Neural cell (in vitro differentiated cells): ENCODE data around the gene GJB3. TPM values are rescaled to one million over a fixed set of nuclear protein-coding genes. Genes with fewer than 3 reads are reported as not detected.

Source experiments
- H2AFZ ChIP-seq: fragments of 200-600, 300-800 bp; sonication (generic), shearing (Covaris generic); 2 replicates; pipeline ENCODE4 v1.6.0; 2014; ENCODE audit warnings: low read depth, mild to moderate bottlenecking, antibody characterized with exemption, low read length, moderate library complexity
- H3F3A ChIP-seq: fragments of 200-600 bp; shearing (Covaris generic); 2 replicates; pipeline ENCODE4 v1.6.1; 2016; ENCODE audit warnings: mild to moderate bottlenecking, moderate library complexity, mixed read lengths, antibody characterized with exemption, low read length; ENCODE audit not compliant: insufficient read depth, poor library complexity, severe bottlenecking
- H3K27ac ChIP-seq: fragments of 200-600, 300-800 bp; sonication (generic), shearing (Covaris generic); 2 replicates; pipeline ENCODE4 v1.5.1; 2014; ENCODE audit warnings: mild to moderate bottlenecking, low read length, moderate library complexity
- H3K27me3 ChIP-seq: fragments of 300-800, 200-600 bp; sonication (generic), shearing (Covaris generic); 2 replicates; pipeline ENCODE4 v1.6.0; 2014; ENCODE audit warnings: mild to moderate bottlenecking, low read depth, low read length, moderate library complexity; ENCODE audit not compliant: insufficient read depth
- H3K36me3 ChIP-seq: fragments of 300-800, 200-600 bp; sonication (generic), shearing (Covaris generic); 2 replicates; pipeline ENCODE4 v1.5.1; 2014; ENCODE audit warnings: mild to moderate bottlenecking, antibody characterized with exemption, low read length, moderate library complexity; ENCODE audit not compliant: insufficient read depth
- H3K4me2 ChIP-seq: fragments of 300-800, 200-600 bp; sonication (generic), shearing (Covaris generic); 2 replicates; pipeline ENCODE4 v1.6.0; 2014; ENCODE audit warnings: mild to moderate bottlenecking, low read length
- H3K4me3 ChIP-seq: fragments of 300-800, 200-600 bp; sonication (generic), shearing (Covaris generic); 2 replicates; pipeline ENCODE4 v1.5.1; 2014; ENCODE audit warnings: mild to moderate bottlenecking, low read length, moderate library complexity
- H3K79me2 ChIP-seq: fragments of 200-600 bp; shearing (Covaris generic); replicated peaks from 2 replicates; pipeline ENCODE4 v1.6.0; 2014; ENCODE audit warnings: mild to moderate bottlenecking, low read length, moderate library complexity; ENCODE audit not compliant: insufficient read depth
- H3K9ac ChIP-seq: fragments of 300-800, 200-600 bp; sonication (generic), shearing (Covaris generic); 2 replicates; pipeline ENCODE4 v1.6.1; 2016; ENCODE audit warnings: mild to moderate bottlenecking, low read length, mixed read lengths
- H3K9me2 ChIP-seq: fragments of 200-600 bp; shearing (Covaris generic); 2 replicates; pipeline ENCODE4 v1.6.1; 2016; ENCODE audit warnings: mild to moderate bottlenecking, low read length, mixed read lengths; ENCODE audit not compliant: insufficient read depth
- H3K9me3 ChIP-seq: fragments of 200-600, 300-800 bp; sonication (generic), shearing (Covaris generic); 2 replicates; pipeline ENCODE4 v1.6.1; 2016; ENCODE audit warnings: mild to moderate bottlenecking, mixed run types, low read length, moderate library complexity, mixed read lengths
- H4K20me1 ChIP-seq: fragments of 200-600 bp; shearing (Covaris generic); 2 replicates; pipeline ENCODE4 v1.6.1; 2016; ENCODE audit warnings: mild to moderate bottlenecking, mixed run types; ENCODE audit not compliant: insufficient read depth
- EP300 ChIP-seq: fragments of 450-650 bp; conservative IDR thresholded peaks from 2 replicates; pipeline ENCODE4 v1.6.1; 2014; ENCODE audit warnings: antibody characterized with exemption, mild to moderate bottlenecking, moderate library complexity; ENCODE audit not compliant: poor library complexity, severe bottlenecking
- EZH2 ChIP-seq: fragments of 200-600, 300-800 bp; shearing (Covaris generic), sonication (generic); IDR thresholded peaks from 2 replicates; pipeline ENCODE4 v1.6.1; 2014; ENCODE audit warnings: antibody characterized with exemption, low read length, borderline replicate concordance, mild to moderate bottlenecking; ENCODE audit not compliant: insufficient read depth, poor library complexity, severe bottlenecking
- MXI1 ChIP-seq: fragments of 450-650 bp; conservative IDR thresholded peaks from 2 replicates; pipeline ENCODE4 v1.6.1; 2014; ENCODE audit warnings: antibody characterized with exemption, mild to moderate bottlenecking; ENCODE audit not compliant: poor library complexity, severe bottlenecking
- POLR2AphosphoS5 ChIP-seq: IDR thresholded peaks from 2 replicates; pipeline ENCODE4 v1.6.1; 2012
- RAD21 ChIP-seq: fragments of 450-650 bp; conservative IDR thresholded peaks from 2 replicates; pipeline ENCODE4 v1.6.1; 2014; ENCODE audit warnings: antibody characterized with exemption, mild to moderate bottlenecking, moderate library complexity
- SMC3 ChIP-seq: fragments of 450-650 bp; conservative IDR thresholded peaks from 2 replicates; pipeline ENCODE4 v1.6.1; 2014; ENCODE audit warnings: antibody characterized with exemption, mild to moderate bottlenecking, moderate library complexity; ENCODE audit not compliant: poor library complexity
- TAF1 ChIP-seq: IDR thresholded peaks from 2 replicates; pipeline ENCODE4 v1.6.1; 2012; ENCODE audit warnings: low read depth
- polyA plus RNA-seq: library from polyadenylated mRNA; depleted of rRNA; stranded (reverse); fragments of >200 nt; gene quantifications from 2 replicates; pipeline ENCODE4 v1.2.3, GENCODE V29; 2014
- TF ChIP-seq, protein P1 (sequence below): IDR thresholded peaks from 2 replicates; pipeline ENCODE4 v1.6.1; 2012; ENCODE audit warnings: borderline replicate concordance
- TF ChIP-seq, protein P2 (sequence below): fragments of 450-650 bp; IDR thresholded peaks from 2 replicates; pipeline ENCODE4 v1.5.1; 2014; ENCODE audit warnings: antibody characterized with exemption, mild to moderate bottlenecking, moderate library complexity; ENCODE audit not compliant: poor library complexity, severe bottlenecking

GJB3 gene
- polyA plus RNA-seq, 1 donor from 2014 or later, result not detected

DNA sequence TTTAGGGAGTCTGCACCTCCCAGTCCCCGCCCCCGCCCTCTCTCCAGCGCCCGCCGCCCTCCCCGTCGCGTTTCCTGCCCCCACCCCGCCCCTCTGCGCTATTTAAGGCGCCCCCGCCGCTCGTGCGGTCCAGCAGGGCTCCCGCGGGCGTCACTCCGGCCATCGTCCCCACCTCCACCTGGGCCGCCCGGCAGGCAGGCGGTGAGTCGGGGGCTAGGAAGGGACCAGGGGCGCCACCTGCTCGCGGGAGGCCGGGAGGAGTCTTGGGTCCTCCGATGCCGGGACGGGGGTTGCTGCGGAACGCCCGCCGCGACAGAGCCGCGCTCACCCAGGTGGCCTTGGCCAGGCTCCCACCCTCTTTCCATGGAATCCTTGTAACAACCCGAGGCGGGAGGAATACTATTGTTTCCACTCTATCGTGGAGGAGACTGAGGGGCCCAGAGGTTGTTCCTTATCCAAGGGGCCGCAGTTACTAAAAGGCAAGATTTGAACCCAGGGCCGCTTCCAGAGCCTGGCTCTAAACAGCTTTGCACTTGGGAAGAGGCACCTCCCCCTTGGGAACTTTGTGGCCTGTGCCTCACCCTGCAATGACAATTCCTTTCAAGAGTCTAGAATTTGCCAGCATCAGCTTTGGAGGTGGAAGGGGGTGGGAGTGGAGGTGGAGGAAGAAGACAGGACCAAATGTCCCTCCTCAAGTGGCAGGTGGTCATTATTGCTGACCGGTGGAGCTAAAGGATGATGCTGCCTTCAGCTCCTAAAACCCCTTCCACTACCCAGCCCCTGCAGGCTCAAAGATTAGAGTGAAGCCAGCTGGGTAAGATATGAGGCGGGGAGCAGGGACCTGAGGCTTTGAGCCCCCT is 12.1 kb downstream of the GJB3 start, which contains the start of gene GJA4:
Gene GJA4, plus strand, starts transcription at position 132 of the 860 bp plus-strand sequence. CDS start 1,215 bp downstream, outside the sequence.
- H3K36me3 ChIP-seq, result no peaks in the 10 kb centered on the region
- no peaks in the 10 kb centered on the region for H4K20me1 ChIP-seq
- H3K9me3 ChIP-seq, result no peaks in the 10 kb centered on the region
- no peak for TF ChIP-seq POLR2AphosphoS5
- TF ChIP-seq SMC3, result no peak
- TF ChIP-seq, protein P1, sequence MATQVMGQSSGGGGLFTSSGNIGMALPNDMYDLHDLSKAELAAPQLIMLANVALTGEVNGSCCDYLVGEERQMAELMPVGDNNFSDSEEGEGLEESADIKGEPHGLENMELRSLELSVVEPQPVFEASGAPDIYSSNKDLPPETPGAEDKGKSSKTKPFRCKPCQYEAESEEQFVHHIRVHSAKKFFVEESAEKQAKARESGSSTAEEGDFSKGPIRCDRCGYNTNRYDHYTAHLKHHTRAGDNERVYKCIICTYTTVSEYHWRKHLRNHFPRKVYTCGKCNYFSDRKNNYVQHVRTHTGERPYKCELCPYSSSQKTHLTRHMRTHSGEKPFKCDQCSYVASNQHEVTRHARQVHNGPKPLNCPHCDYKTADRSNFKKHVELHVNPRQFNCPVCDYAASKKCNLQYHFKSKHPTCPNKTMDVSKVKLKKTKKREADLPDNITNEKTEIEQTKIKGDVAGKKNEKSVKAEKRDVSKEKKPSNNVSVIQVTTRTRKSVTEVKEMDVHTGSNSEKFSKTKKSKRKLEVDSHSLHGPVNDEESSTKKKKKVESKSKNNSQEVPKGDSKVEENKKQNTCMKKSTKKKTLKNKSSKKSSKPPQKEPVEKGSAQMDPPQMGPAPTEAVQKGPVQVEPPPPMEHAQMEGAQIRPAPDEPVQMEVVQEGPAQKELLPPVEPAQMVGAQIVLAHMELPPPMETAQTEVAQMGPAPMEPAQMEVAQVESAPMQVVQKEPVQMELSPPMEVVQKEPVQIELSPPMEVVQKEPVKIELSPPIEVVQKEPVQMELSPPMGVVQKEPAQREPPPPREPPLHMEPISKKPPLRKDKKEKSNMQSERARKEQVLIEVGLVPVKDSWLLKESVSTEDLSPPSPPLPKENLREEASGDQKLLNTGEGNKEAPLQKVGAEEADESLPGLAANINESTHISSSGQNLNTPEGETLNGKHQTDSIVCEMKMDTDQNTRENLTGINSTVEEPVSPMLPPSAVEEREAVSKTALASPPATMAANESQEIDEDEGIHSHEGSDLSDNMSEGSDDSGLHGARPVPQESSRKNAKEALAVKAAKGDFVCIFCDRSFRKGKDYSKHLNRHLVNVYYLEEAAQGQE, result no peak
- no peak for TF ChIP-seq RAD21
- no peak for TF ChIP-seq TAF1
- no peak for TF ChIP-seq EZH2
- TF ChIP-seq, protein P2, sequence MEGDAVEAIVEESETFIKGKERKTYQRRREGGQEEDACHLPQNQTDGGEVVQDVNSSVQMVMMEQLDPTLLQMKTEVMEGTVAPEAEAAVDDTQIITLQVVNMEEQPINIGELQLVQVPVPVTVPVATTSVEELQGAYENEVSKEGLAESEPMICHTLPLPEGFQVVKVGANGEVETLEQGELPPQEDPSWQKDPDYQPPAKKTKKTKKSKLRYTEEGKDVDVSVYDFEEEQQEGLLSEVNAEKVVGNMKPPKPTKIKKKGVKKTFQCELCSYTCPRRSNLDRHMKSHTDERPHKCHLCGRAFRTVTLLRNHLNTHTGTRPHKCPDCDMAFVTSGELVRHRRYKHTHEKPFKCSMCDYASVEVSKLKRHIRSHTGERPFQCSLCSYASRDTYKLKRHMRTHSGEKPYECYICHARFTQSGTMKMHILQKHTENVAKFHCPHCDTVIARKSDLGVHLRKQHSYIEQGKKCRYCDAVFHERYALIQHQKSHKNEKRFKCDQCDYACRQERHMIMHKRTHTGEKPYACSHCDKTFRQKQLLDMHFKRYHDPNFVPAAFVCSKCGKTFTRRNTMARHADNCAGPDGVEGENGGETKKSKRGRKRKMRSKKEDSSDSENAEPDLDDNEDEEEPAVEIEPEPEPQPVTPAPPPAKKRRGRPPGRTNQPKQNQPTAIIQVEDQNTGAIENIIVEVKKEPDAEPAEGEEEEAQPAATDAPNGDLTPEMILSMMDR, result no peak
- TF ChIP-seq MXI1, result no peak
- no peak for TF ChIP-seq EP300
- H3K9me2 ChIP-seq, result no peaks in the 10 kb centered on the region
- no peak within 1 kb of the TSS for H3K27ac ChIP-seq
- H3F3A ChIP-seq, result no peaks in the 10 kb centered on the region
- H3K27me3 ChIP-seq, result peaks cover 5% of the 10 kb centered on the region
- no peak within 1 kb of the TSS for H3K9ac ChIP-seq
- H2AFZ ChIP-seq, result no peak within 1 kb of the TSS
- no peak within 1 kb of the TSS for H3K4me2 ChIP-seq
- H3K4me3 ChIP-seq, result no peak within 1 kb of the TSS
- H3K79me2 ChIP-seq, result no peaks in the 10 kb centered on the region

DNA sequence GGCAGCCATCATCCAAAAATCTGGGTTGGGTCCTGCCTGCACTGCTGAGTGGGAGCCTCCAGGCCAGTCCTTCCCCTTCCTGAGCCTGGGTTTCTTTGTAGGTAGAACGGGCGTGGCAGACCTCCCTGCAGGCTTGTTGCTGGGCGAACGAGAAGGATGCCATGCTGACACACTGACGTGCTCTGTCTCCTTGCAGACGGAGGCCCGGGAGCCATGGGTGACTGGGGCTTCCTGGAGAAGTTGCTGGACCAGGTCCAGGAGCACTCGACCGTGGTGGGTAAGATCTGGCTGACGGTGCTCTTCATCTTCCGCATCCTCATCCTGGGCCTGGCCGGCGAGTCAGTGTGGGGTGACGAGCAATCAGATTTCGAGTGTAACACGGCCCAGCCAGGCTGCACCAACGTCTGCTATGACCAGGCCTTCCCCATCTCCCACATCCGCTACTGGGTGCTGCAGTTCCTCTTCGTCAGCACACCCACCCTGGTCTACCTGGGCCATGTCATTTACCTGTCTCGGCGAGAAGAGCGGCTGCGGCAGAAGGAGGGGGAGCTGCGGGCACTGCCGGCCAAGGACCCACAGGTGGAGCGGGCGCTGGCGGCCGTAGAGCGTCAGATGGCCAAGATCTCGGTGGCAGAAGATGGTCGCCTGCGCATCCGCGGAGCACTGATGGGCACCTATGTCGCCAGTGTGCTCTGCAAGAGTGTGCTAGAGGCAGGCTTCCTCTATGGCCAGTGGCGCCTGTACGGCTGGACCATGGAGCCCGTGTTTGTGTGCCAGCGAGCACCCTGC is 13.2 kb downstream of the GJB3 start:
- Histone ChIP-seq H3K9ac (no peak overlapping the region), H3K4me2 (no peak overlapping the region), H3F3A (no peaks in the 10 kb centered on the region), H3K36me3 (no peaks in the 10 kb centered on the region), H2AFZ (no peak overlapping the region), H3K27me3 (peaks cover 5% of the 10 kb centered on the region), H3K9me3 (no peaks in the 10 kb centered on the region), H3K4me3 (no peak overlapping the region), H4K20me1 (no peaks in the 10 kb centered on the region), H3K79me2 (no peaks in the 10 kb centered on the region), H3K9me2 (no peaks in the 10 kb centered on the region), H3K27ac (no peak overlapping the region)
- no peak for TF ChIP-seq EZH2
- TF ChIP-seq, protein P2, result no peak
- no peak for TF ChIP-seq EP300
- TF ChIP-seq SMC3, result no peak
- TF ChIP-seq TAF1, result no peak
- no peak for TF ChIP-seq RAD21
- no peak for TF ChIP-seq POLR2AphosphoS5
- TF ChIP-seq, protein P1, result no peak
- TF ChIP-seq MXI1, result no peak
